Mesenchymal stem cell (in vitro differentiated cells and primary cell): ENCODE results near the gene CSTF3.
"Not testable (repeated sequence)": the region's sequence is repeated elsewhere in the genome, so short reads cannot be mapped to it uniquely, and the experiment has no call there.

ENCODE experiments used
- DNase-seq: peaks from one replicate; pipeline ENCODE4 v3.0.0-alpha.2; 2013
- H2AFZ ChIP-seq: one replicate; pipeline ENCODE4 v1.6.1; 2013; ENCODE audit warnings: low read depth, mild to moderate bottlenecking, control low read depth, inconsistent platforms, low read length, moderate library complexity
- H2AK5ac ChIP-seq: 2 replicates; pipeline ENCODE4 v1.6.1; 2013; ENCODE audit warnings: low read length, moderate library complexity, mild to moderate bottlenecking, inconsistent platforms; ENCODE audit not compliant: severe bottlenecking
- H2BK120ac ChIP-seq: one replicate; pipeline ENCODE4 v1.6.1; 2013; ENCODE audit warnings: low read depth, mild to moderate bottlenecking, inconsistent platforms, low read length, moderate library complexity
- H2BK12ac ChIP-seq, 2 experiments: one replicate each; pipeline ENCODE4 v1.6.1; 2013; ENCODE audit warnings: inconsistent platforms in 2 of 2, low read length in 2 of 2, mild to moderate bottlenecking in 2 of 2, moderate library complexity in 2 of 2, control low read depth in 1 of 2
- H2BK15ac ChIP-seq: one replicate; pipeline ENCODE4 v1.6.1; 2013; ENCODE audit warnings: mild to moderate bottlenecking, low read depth, inconsistent platforms; ENCODE audit not compliant: poor library complexity, severe bottlenecking
- H2BK5ac ChIP-seq: 2 replicates; pipeline ENCODE4 v1.6.1; 2013; ENCODE audit warnings: low read depth, mild to moderate bottlenecking, low read length, control low read depth, inconsistent platforms; ENCODE audit not compliant: poor library complexity, severe bottlenecking
- H3K14ac ChIP-seq, 2 experiments: one replicate each; pipeline ENCODE4 v1.6.1; 2013; ENCODE audit warnings: inconsistent platforms in 2 of 2, low read length in 2 of 2, control low read depth in 1 of 2, mild to moderate bottlenecking in 1 of 2, moderate library complexity in 1 of 2
- H3K18ac ChIP-seq, 2 experiments: one replicate each; pipeline ENCODE4 v1.6.1; 2013; ENCODE audit warnings: inconsistent platforms in 2 of 2, low read length in 2 of 2, control low read depth in 1 of 2, low read depth in 1 of 2, mild to moderate bottlenecking in 1 of 2
- H3K23ac ChIP-seq, 2 experiments: one replicate each; pipeline ENCODE4 v1.6.1; 2013; ENCODE audit warnings: inconsistent platforms in 2 of 2, low read length in 2 of 2, mild to moderate bottlenecking in 2 of 2, moderate library complexity in 2 of 2, control low read depth in 1 of 2
- H3K27ac ChIP-seq: 2 replicates; pipeline ENCODE4 v1.5.1; 2013; ENCODE audit warnings: mild to moderate bottlenecking, moderate library complexity, low read length, control low read depth, inconsistent platforms; ENCODE audit not compliant: poor library complexity, severe bottlenecking
- H3K27me3 ChIP-seq, 2 experiments: 2 replicates each; pipeline versions ENCODE4 v1.6.1 to v1.7.0; 2013; ENCODE audit warnings: low read length in 2 of 2, mild to moderate bottlenecking in 2 of 2, moderate library complexity in 2 of 2, control low read depth in 1 of 2, inconsistent platforms in 1 of 2; ENCODE audit not compliant: control insufficient read depth in 1 of 2, insufficient read depth in 1 of 2
- H3K36me3 ChIP-seq, 2 experiments: 2 replicates each; pipeline versions ENCODE4 v1.6.1 to v1.7.0; 2013; ENCODE audit warnings: low read length in 2 of 2, control low read depth in 1 of 2, inconsistent platforms in 1 of 2, low read depth in 1 of 2, mild to moderate bottlenecking in 1 of 2; ENCODE audit not compliant: insufficient read depth in 2 of 2, control insufficient read depth in 1 of 2
- H3K4ac ChIP-seq, 2 experiments: one replicate each; pipeline ENCODE4 v1.6.1; 2013; ENCODE audit warnings: inconsistent platforms in 2 of 2, low read length in 2 of 2, mild to moderate bottlenecking in 2 of 2, moderate library complexity in 2 of 2, control low read depth in 1 of 2, low read depth in 1 of 2
- H3K4me1 ChIP-seq: 2 replicates; pipeline ENCODE4 v1.6.1; 2013; ENCODE audit warnings: low read depth, low read length, control low read depth; ENCODE audit not compliant: control insufficient read depth, insufficient read depth
- H3K4me2 ChIP-seq: 2 replicates; pipeline ENCODE4 v1.6.1; 2013; ENCODE audit warnings: low read length, mild to moderate bottlenecking, inconsistent platforms; ENCODE audit not compliant: poor library complexity, severe bottlenecking
- H3K4me3 ChIP-seq, 2 experiments: 2 replicates each; pipeline versions ENCODE4 v1.5.1 to v1.7.0; 2013; ENCODE audit warnings: low read length in 2 of 2, mild to moderate bottlenecking in 2 of 2, control low read depth in 1 of 2, low read depth in 1 of 2; ENCODE audit not compliant: insufficient read depth in 1 of 2
- H3K79me1 ChIP-seq: replicated peaks from 2 replicates; pipeline ENCODE4 v1.6.1; 2013; ENCODE audit warnings: mild to moderate bottlenecking, control low read depth, low read length, inconsistent platforms; ENCODE audit not compliant: poor library complexity, severe bottlenecking
- H3K9ac ChIP-seq: 2 replicates; pipeline ENCODE4 v1.7.0; 2013; ENCODE audit warnings: mild to moderate bottlenecking, low read length, moderate library complexity
- H3K9me3 ChIP-seq: 2 replicates; pipeline ENCODE4 v1.7.0; 2013; ENCODE audit warnings: mild to moderate bottlenecking, low read length; ENCODE audit not compliant: control insufficient read depth
- H4K8ac ChIP-seq: one replicate; pipeline ENCODE4 v1.6.1; 2013; ENCODE audit warnings: inconsistent platforms, mild to moderate bottlenecking, low read length, moderate library complexity
- H4K91ac ChIP-seq: one replicate; pipeline ENCODE4 v1.6.1; 2013; ENCODE audit warnings: mild to moderate bottlenecking, low read length, inconsistent platforms
- WGBS: methylation state at CpG from one replicate; pipeline ENCODE4 v1.1.7; 2013; ENCODE audit warnings: mixed read lengths; 5-methylcytosine and 5-hydroxymethylcytosine counted together

CSTF3 gene

DNA sequence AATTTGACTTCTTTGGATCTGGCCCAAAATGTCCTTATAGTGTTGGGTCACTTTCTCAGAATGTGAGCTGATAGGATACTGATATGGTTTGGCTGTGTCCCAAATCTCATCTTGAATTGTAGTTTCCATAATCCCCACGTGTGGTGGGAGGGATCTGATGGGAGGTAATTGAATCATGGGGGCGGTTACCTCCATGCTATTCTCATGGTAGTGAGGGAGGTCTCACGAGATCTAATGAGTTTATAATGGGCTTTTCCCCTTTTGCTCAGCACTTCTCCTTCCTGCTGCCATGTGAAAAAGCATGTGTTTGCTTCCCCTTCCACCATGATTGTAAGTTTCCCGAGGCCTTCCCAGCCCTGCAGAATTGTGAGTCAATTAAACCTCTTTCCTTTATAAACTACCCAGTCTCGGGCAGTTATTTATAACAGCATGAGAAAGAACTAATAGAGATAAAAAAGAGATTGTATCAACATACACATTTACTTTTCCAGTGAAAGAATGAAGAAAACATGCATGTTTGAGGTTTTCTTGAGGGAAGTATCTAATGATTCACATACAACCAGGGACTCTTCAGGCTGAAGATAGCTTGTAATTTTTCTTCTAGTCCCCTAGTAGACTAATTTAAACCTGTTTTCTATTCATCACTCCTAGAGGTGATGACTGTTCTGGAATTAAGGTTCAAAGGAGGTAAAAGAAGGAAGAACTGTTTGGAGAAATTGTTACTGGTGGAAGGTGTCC, 17.3 kb upstream of the CSTF3 start:
- H3K36me3 ChIP-seq = no peaks in the 10 kb centered on the region
- no peak overlapping the region for H3K23ac ChIP-seq
- H4K8ac ChIP-seq = no peak overlapping the region
- H3K4ac ChIP-seq = no peak overlapping the region
- H2AFZ ChIP-seq = no peak overlapping the region
- no peak overlapping the region for H2BK5ac ChIP-seq
- DNase-seq = peak; percentile 71
- H3K27ac ChIP-seq = no peak overlapping the region
- H3K79me1 ChIP-seq = no peaks in the 10 kb centered on the region
- H2BK15ac ChIP-seq = no peak overlapping the region
- H4K91ac ChIP-seq = no peak overlapping the region
- no peak overlapping the region for H2BK120ac ChIP-seq
- H3K14ac ChIP-seq = no peak overlapping the region
- no peak overlapping the region for H2BK12ac ChIP-seq
- no peak overlapping the region for H3K9ac ChIP-seq
- no peaks in the 10 kb centered on the region for H3K9me3 ChIP-seq
- H3K4me2 ChIP-seq = no peak overlapping the region
- H3K18ac ChIP-seq = no peak overlapping the region
- 61% methylated on average over 4 of the region's 5 CpGs for WGBS
- H3K27me3 ChIP-seq = no peaks in the 10 kb centered on the region
- H3K4me1 ChIP-seq = no peaks in the 10 kb centered on the region
- H2AK5ac ChIP-seq = no peak overlapping the region
- H3K4me3 ChIP-seq = no peak overlapping the region

DNA sequence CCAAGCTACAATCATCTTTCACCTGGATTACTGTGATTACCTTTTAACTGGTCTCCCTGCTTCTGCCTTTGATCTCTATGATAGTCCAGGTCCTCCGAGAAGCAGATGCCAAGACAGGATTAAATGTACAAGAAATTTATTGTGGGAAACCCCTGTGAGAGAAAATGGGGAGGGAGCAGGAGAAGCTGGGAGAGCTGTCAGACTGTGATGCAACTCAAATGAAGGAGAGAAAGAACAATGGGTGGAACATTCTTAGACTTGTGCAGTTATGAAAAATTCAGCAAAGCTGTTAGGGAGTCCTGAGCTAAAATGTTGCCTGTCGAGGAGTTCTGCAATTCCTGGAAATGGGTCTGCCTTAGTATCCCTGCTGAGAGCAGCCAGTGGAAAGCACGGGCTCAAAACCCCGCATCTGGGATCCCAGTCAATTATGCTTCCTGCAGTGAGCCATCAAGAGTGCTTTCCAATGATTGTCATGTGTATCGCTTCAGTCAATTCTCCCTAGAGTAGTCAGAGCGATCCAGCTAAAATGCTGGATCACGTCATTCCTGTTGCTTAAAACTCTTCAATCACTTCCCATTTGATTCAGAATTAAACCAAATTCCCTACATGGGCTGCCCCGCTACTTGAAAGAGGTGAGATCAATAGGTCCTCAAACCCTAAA, 16.5 kb upstream of the CSTF3 start:
- H3K4me1 ChIP-seq = no peaks in the 10 kb centered on the region
- H3K4me3 ChIP-seq = no peak overlapping the region
- H3K27me3 ChIP-seq = no peaks in the 10 kb centered on the region
- H3K9ac ChIP-seq = no peak overlapping the region
- H2AFZ ChIP-seq = no peak overlapping the region
- H2BK120ac ChIP-seq = no peak overlapping the region
- H3K4me2 ChIP-seq = no peak overlapping the region
- no peak overlapping the region for H2BK12ac ChIP-seq
- H3K4ac ChIP-seq = no peak overlapping the region
- H3K36me3 ChIP-seq = no peaks in the 10 kb centered on the region
- H3K23ac ChIP-seq = no peak overlapping the region
- H2BK15ac ChIP-seq = no peak overlapping the region
- DNase-seq = no peak
- H4K91ac ChIP-seq = no peak overlapping the region
- H3K18ac ChIP-seq = no peak overlapping the region
- no peak overlapping the region for H2AK5ac ChIP-seq
- no peaks in the 10 kb centered on the region for H3K9me3 ChIP-seq
- H3K79me1 ChIP-seq = no peaks in the 10 kb centered on the region
- H3K14ac ChIP-seq = no peak overlapping the region
- H4K8ac ChIP-seq = no peak overlapping the region
- no peak overlapping the region for H2BK5ac ChIP-seq
- H3K27ac ChIP-seq = no peak overlapping the region
- 90% methylated on average over 8 of the region's 8 CpGs for WGBS

DNA sequence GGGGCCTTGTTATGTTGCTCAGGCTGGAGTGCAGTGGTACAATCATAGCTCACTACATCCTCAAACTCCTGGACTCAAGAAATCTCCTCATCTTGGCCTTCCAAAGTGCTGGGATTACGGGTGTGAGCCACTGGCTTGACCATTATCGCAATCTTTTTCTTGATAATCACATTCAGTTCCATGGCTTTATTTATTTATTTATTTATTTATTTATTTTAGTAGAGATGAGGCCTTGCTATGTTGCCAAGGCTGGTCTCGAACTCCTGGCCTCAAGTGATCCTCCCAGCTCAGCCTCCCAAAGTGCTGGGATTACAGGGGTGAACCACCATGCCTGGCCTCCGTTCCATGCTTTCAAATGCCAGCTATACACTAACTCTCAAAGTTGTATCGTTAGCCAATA, 15.5 kb upstream of the CSTF3 start:
- not testable (repeated sequence) for H3K23ac ChIP-seq, H3K4ac ChIP-seq, H3K4me3 ChIP-seq, DNase-seq, H3K9me3 ChIP-seq, H3K4me1 ChIP-seq, H4K8ac ChIP-seq, H3K36me3 ChIP-seq, H2BK12ac ChIP-seq, H4K91ac ChIP-seq, H2AFZ ChIP-seq, H2AK5ac ChIP-seq, H3K14ac ChIP-seq, H3K18ac ChIP-seq, H3K27me3 ChIP-seq, H2BK15ac ChIP-seq, H2BK120ac ChIP-seq, H2BK5ac ChIP-seq, H3K9ac ChIP-seq, H3K79me1 ChIP-seq, H3K27ac ChIP-seq, H3K4me2 ChIP-seq
- 84% methylated on average over 3 of the region's 5 CpGs for WGBS

DNA sequence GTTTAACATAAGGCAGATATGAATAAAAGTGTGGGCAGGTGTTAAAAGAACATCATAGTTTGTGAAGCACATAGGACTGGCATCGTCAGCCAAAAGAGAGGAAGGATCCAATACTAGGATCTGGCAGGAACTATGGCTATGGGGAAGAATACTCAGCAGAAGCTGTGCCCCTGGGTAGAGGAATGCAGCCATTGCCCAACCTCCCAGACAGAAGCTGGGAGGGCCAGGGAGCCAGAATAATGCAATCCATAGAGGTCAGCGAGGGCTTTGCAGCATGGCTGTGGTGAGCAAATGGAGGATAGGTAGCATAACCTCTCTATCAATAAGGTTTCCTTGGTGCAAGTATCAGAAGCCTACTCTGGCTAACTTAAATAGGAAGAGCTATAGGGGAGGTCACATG, 11.7 kb upstream of the CSTF3 start:
- Histone ChIP-seq H3K18ac (peak overlapping the region in 1 of 2 experiments; percentile 3), H3K79me1 (peaks cover 1% of the 10 kb centered on the region), H3K27me3 (no peaks in the 10 kb centered on the region), H3K23ac (no peak overlapping the region), H3K14ac (peak overlapping the region in 1 of 2 experiments; percentile 48), H2AK5ac (no peak overlapping the region), H3K4me2 (no peak overlapping the region), H3K36me3 (no peaks in the 10 kb centered on the region), H4K8ac (no peak overlapping the region), H2BK120ac (no peak overlapping the region), H2BK15ac (no peak overlapping the region), H2BK5ac (no peak overlapping the region), H2BK12ac (no peak overlapping the region), H3K4ac (peak overlapping the region in 1 of 2 experiments; percentile 26), H3K4me1 (no peaks in the 10 kb centered on the region), H3K9me3 (no peaks in the 10 kb centered on the region), H3K27ac (no peak overlapping the region), H3K9ac (no peak overlapping the region), H4K91ac (no peak overlapping the region), H3K4me3 (no peak overlapping the region), H2AFZ (peak overlapping the region; percentile 71)
- peak; percentile 65 for DNase-seq
- WGBS = 92% methylated on average over 2 of the region's 2 CpGs
